GM18861 (cell line): ENCODE results near the gene MIOS.
"Not testable (repeated sequence)": the region's sequence is repeated elsewhere in the genome, so short reads cannot be mapped to it uniquely, and the experiment has no call there.

Experiments used
- ATAC-seq: cut with Tn5 transposase; IDR thresholded peaks from one replicate; pipeline ENCODE4 v1.9.1; 2021; ENCODE audit not compliant: unreplicated experiment

MIOS gene

GRCh38 chr7:7554649-7555575 lies 11.8 kb upstream of the MIOS start:
- no peak for ATAC-seq

- no peak for ATAC-seq
Observed at GRCh38 chr7:7556852-7557251, 9.8 kb upstream of the MIOS start.

GRCh38 chr7:7557252-7557651 lies 9.4 kb upstream of the MIOS start:
- no peak for ATAC-seq

GRCh38 chr7:7561591-7561990 lies 5.1 kb upstream of the MIOS start:
- not testable (repeated sequence) for ATAC-seq

GRCh38 chr7:7562736-7563135 lies 3.9 kb upstream of the MIOS start:
- no peak for ATAC-seq

- ATAC-seq: no peak
Observed at GRCh38 chr7:7563269-7563668, 3.4 kb upstream of the MIOS start.

- ATAC-seq: no peak
Observed at GRCh38 chr7:7563813-7564212, 2.9 kb upstream of the MIOS start.

GRCh38 chr7:7564323-7564780 lies 2.3 kb upstream of the MIOS start:
- ATAC-seq: no peak

GRCh38 chr7:7565018-7565680 lies 1.5 kb upstream of the MIOS start:
- no peak for ATAC-seq

- peak; percentile 27 for ATAC-seq
Observed at GRCh38 chr7:7565746-7566650, 686 bp upstream of the MIOS start.

- no peak for ATAC-seq
Observed at GRCh38 chr7:7567898-7568531, 1.3 kb downstream of the MIOS start.

GRCh38 chr7:7568553-7568952 lies 1.9 kb downstream of the MIOS start:
- no peak for ATAC-seq

GRCh38 chr7:7569081-7569527 lies 2.4 kb downstream of the MIOS start:
- ATAC-seq: peak; percentile 44

- peak; percentile 26 for ATAC-seq
Observed at GRCh38 chr7:7569615-7570014, 2.9 kb downstream of the MIOS start.

GRCh38 chr7:7570584-7570983 lies 3.9 kb downstream of the MIOS start:
- no peak for ATAC-seq

GRCh38 chr7:7573701-7574100 lies 7.0 kb downstream of the MIOS start:
- no peak for ATAC-seq

GRCh38 chr7:7576344-7576743 lies 9.7 kb downstream of the MIOS start:
- ATAC-seq: no peak

- no peak for ATAC-seq
Observed at GRCh38 chr7:7577888-7578287, 11.2 kb downstream of the MIOS start.

GRCh38 chr7:7579638-7580037 lies 13.0 kb downstream of the MIOS start:
- ATAC-seq: no peak

GRCh38 chr7:7581531-7582179 lies 15.0 kb downstream of the MIOS start:
- ATAC-seq: no peak
